Psoas muscle (tissue), 8 donors: ENCODE results near the gene ANK2. TPM values are rescaled to one million over a fixed set of nuclear protein-coding genes. Genes with fewer than 3 reads are reported as not detected.

ENCODE experiments used
- ATAC-seq, 4 donors: fragments of 200-7000 bp; cut with Tn5 transposase; one replicate each; pipeline ENCODE4 v1.9.1; 2020; ENCODE audit warnings: moderate library complexity in 3 of 4, mild to moderate bottlenecking in 2 of 4
- DNase-seq, 2 donors: peaks; one replicate each; pipeline ENCODE4 v3.0.0-alpha.2; 2020
- H3K27ac ChIP-seq: fragments of 200-600 bp; one replicate; pipeline ENCODE4 v1.8.0; 2022
- H3K27me3 ChIP-seq, 3 donors: fragments of 200-600 bp in 1 of 3; one replicate each; pipeline versions ENCODE4 v1.6.1 to v1.8.0; 2013 to 2022; ENCODE audit warnings: low read length in 2 of 3, mild to moderate bottlenecking in 2 of 3, moderate library complexity in 1 of 3; ENCODE audit not compliant: insufficient read depth in 3 of 3
- H3K36me3 ChIP-seq, 2 donors: fragments of 200-600 bp in 1 of 2; one replicate each; pipeline versions ENCODE4 v1.6.1 to v1.8.0; 2013 to 2022; ENCODE audit warnings: low read depth in 1 of 2, mild to moderate bottlenecking in 1 of 2, moderate library complexity in 1 of 2; ENCODE audit not compliant: insufficient read depth in 1 of 2
- H3K4me1 ChIP-seq: fragments of 200-600 bp; one replicate; pipeline ENCODE4 v1.8.0; 2022
- H3K4me3 ChIP-seq: fragments of 200-600 bp; one replicate; pipeline ENCODE4 v1.8.0; 2022; ENCODE audit warnings: mild to moderate bottlenecking
- H3K9me3 ChIP-seq: fragments of 200-600 bp; one replicate; pipeline ENCODE4 v1.8.0; 2022
- WGBS, 3 donors: extraction: QIAGEN DNeasy Blood & Tissue Kit; methylation state at CpG; one replicate each; pipeline versions ENCODE4 v1.1.6 to v1.1.7; 2013; 5-methylcytosine and 5-hydroxymethylcytosine counted together
- intact Hi-C, 2 donors: fragments of 100-400 bp; cut with DNase I; formaldehyde crosslinking; loops; one replicate each; pipeline versions ENCODE4 v1.11.0 to v1.14.2; 2022
- polyA plus RNA-seq, 3 donors: library from polyadenylated mRNA; stranded (reverse); fragments of 200-250 nt; gene quantifications; one replicate each; pipeline ENCODE4 v1.2.3, GENCODE V29; 2013
- total RNA-seq, 4 donors: library from RNA; stranded (reverse); fragmentation: NEBNext Ultra II Directional in 2 of 4; extraction: Animal tissue kit (Norgen Biotek cat#: 25700) in 2 of 4; gene quantifications; one replicate each; pipeline versions ENCODE4 v1.2.1 to v1.2.4, GENCODE V29; 2021 to 2023
- TF ChIP-seq, protein P1 (sequence below): fragments of 200-600 bp; IDR thresholded peaks from one replicate; pipeline ENCODE4 v1.8.0; 2022; ENCODE audit warnings: antibody characterized with exemption
- donor health status: healthy with polysubstance abuse.
- donor health status: DM: no; HTN: no; CAD: no; lungs with moderate emphysema.
- donor health status: Bipolar disorder and iron deficiency.
- donor health status: healthy.
- donor health status: DM: yes; HTN: yes; CAD: no.
- donor health status: DM: no; HTN: no; CAD: no.
- donor health status: DM: no; HTN: no; CAD: no.
- donor health status: DM: yes; HTN: yes; CAD: no.

Gene ANK2
- total and polyA plus RNA-seq, 7 donors, result 14.1 to 153 (median 78.5) TPM

DNA sequence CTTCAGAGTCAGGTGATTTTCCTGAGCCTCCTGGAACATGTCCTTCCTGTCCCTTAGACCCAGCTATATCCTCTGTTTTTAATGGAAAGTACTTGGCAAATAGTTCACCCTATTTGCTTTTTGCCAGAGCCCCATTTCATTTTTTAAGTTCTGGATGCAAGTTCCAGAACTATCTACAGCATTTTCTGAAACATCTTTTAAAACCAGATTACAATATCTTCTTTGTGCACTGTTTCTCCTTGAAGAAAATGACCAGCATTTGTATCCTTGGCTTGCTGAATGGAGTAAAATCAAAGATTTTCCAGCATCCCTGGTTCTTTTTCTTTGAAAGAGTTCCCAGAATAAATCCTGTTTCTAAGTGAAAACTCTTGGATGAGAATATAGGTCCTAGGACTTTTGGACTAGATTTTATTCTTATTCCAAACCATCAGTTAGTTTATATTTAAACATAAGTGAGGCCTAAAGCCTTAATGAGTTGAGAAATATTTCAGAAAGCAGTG lies 224.3 kb downstream of the ANK2 start:
- H3K27ac ChIP-seq, result no peak overlapping the region
- no peaks in the 10 kb centered on the region for H3K27me3 ChIP-seq
- H3K4me3 ChIP-seq, result no peak overlapping the region
- DNase-seq (no peak), ATAC-seq (no peak)
- no peaks in the 10 kb centered on the region for H3K4me1 ChIP-seq
- H3K9me3 ChIP-seq, result no peaks in the 10 kb centered on the region
- TF ChIP-seq, protein P1, sequence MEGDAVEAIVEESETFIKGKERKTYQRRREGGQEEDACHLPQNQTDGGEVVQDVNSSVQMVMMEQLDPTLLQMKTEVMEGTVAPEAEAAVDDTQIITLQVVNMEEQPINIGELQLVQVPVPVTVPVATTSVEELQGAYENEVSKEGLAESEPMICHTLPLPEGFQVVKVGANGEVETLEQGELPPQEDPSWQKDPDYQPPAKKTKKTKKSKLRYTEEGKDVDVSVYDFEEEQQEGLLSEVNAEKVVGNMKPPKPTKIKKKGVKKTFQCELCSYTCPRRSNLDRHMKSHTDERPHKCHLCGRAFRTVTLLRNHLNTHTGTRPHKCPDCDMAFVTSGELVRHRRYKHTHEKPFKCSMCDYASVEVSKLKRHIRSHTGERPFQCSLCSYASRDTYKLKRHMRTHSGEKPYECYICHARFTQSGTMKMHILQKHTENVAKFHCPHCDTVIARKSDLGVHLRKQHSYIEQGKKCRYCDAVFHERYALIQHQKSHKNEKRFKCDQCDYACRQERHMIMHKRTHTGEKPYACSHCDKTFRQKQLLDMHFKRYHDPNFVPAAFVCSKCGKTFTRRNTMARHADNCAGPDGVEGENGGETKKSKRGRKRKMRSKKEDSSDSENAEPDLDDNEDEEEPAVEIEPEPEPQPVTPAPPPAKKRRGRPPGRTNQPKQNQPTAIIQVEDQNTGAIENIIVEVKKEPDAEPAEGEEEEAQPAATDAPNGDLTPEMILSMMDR, result no peak
- intact Hi-C loops, result no loop called here
- H3K36me3 ChIP-seq, result peaks cover 4 to 11% of the 10 kb centered on the region in 2 donors

DNA sequence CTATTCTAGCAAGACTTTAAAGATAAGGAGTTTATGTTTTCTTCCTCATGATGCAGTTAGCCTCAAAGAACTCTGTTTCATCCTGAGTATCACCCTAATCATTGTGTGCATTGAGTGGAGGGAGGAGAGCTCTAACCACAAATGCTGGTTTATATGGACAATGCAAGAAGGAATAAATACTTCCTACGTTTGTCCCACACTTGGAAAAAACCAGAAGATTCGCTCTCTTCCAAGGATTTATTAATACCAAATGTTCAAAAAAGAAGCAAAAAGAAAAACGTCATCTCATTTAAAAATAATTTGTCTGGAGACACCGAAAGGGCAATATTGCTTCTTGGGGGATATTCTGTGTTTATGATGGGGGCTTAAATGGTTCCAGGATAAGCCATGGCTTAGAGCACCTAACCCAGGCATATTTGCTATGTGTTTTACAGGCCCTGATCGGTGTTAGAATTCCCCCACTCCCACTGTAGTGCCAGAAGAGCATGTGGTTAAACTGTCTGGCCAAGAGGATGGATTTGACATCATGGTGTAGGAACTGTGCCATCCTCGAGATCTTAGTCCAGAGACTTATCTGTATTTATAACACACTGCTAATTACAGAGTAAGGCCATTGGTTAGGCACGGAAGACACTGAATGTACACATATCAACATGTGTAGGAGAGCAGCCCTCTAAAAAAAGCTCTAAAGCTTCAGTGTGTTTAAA lies 227.2 kb downstream of the ANK2 start:
- H3K4me1 ChIP-seq, result no peaks in the 10 kb centered on the region
- WGBS, 3 donors, result 64 to 65% (median 64%) methylated on average over 7 of the region's 7 CpGs
- H3K4me3 ChIP-seq, result no peak overlapping the region
- H3K9me3 ChIP-seq, result no peaks in the 10 kb centered on the region
- H3K36me3 ChIP-seq, result peaks cover 4 to 16% of the 10 kb centered on the region in 2 donors
- H3K27me3 ChIP-seq, result no peaks in the 10 kb centered on the region
- H3K27ac ChIP-seq, result no peak overlapping the region
- intact Hi-C loops, result no loop called here
- no peak for ATAC-seq
- TF ChIP-seq, protein P1, result no peak
- DNase-seq, result no peak

DNA sequence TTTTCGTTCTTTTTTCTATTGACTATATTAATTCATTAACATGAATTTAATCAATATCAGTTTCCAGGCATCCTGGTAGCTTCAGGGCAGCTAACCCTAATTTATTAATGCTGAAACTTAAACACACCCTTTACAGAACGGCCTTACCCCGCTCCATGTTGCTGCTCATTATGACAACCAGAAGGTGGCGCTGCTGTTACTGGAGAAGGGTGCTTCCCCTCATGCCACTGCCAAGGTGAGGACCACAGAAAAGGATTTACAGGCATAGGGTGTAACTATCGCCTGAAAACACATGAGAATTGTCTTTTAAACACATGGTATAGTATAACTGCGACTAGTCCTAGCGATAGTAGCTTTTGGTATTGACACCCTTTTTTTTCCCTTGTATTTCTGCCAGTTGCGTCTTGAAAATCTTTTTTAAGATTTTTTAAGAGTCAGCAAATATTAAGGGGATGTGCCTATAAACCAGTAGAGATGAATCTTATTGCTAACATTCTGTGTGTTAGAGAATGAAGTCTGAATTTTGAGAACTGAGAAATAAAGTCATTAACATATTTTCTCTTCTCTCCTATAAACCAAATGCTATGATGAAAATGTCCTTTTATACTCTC lies 229.0 kb downstream of the ANK2 start:
- TF ChIP-seq, protein P1, result peak; percentile 57
- no peaks in the 10 kb centered on the region for H3K27me3 ChIP-seq
- DNase-seq (peak; percentile 58 to 66), ATAC-seq (peak in 2 of 4 donors; percentile 72 to 77)
- H3K36me3 ChIP-seq, result peaks cover 4 to 26% of the 10 kb centered on the region in 2 donors
- WGBS, 3 donors, result 53 to 61% (median 59%) methylated on average over 8 of the region's 8 CpGs
- H3K9me3 ChIP-seq, result no peaks in the 10 kb centered on the region
- intact Hi-C loops, result no loop called here
- H3K4me3 ChIP-seq, result no peak overlapping the region
- H3K27ac ChIP-seq, result no peak overlapping the region
- H3K4me1 ChIP-seq, result no peaks in the 10 kb centered on the region

DNA sequence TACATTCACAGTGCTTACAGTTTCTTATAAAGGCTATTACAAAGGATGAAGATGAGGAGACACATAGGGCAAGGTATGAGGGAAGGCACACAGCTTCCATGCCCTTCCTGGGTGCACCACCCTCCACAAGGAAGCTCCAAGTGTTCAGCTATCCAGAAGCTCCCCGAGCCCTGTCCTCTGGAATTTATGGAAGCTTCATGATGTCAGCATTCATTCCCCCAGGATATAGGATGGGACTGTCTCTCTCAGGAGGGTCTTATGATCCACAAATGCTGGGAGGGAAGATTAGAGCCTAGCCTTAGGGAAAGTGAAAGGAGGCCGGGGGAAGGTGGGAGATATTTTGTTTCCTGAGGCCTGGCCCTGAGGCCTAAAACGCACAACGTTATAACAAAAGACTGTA lies 236.0 kb downstream of the ANK2 start:
- 73 to 83% (median 77%) methylated on average over 4 of the region's 4 CpGs for WGBS, 3 donors
- intact Hi-C loops, result no loop called here
- ATAC-seq (no peak), DNase-seq (no peak)
- Histone ChIP-seq H3K4me1 (no peaks in the 10 kb centered on the region), H3K27me3 (no peaks in the 10 kb centered on the region), H3K36me3 (peaks cover 6 to 47% of the 10 kb centered on the region in 2 donors), H3K4me3 (no peak overlapping the region), H3K9me3 (no peaks in the 10 kb centered on the region), H3K27ac (no peak overlapping the region)
- TF ChIP-seq, protein P1, result no peak
